H1 (cell line): Measurements from ENCODE around the gene INPP5B. TPM values are rescaled to one million over a fixed set of nuclear protein-coding genes. Genes with fewer than 3 reads are reported as not detected.

Experiments
- EP300 ChIP-seq, 2 experiments: IDR thresholded peaks; 1 replicate in 1 of 2; 2 replicates in 1 of 2; pipeline ENCODE4 v1.6.1; 2011 to 2012; ENCODE audit warnings: low read depth in 2 of 2, low read length in 2 of 2, mild to moderate bottlenecking in 2 of 2, borderline replicate concordance in 1 of 2, inconsistent platforms in 1 of 2, moderate library complexity in 1 of 2
- NANOG ChIP-seq: IDR thresholded peaks from 2 replicates; pipeline ENCODE4 v1.6.1; 2011; ENCODE audit warnings: low read length, low read depth, mild to moderate bottlenecking, inconsistent platforms; ENCODE audit not compliant: insufficient read depth, poor library complexity, severe bottlenecking
- RFX5 ChIP-seq: IDR thresholded peaks from 2 replicates; pipeline ENCODE4 v1.6.1; 2011; ENCODE audit warnings: low read depth, low read length, improper control_type of control experiment, borderline replicate concordance
- USF2 ChIP-seq: IDR thresholded peaks from 2 replicates; pipeline ENCODE4 v1.6.1; 2011; ENCODE audit warnings: low read length, improper control_type of control experiment
- YY1 ChIP-seq: IDR thresholded peaks from 2 replicates; pipeline ENCODE4 v1.6.1; 2011; ENCODE audit warnings: low read depth, mild to moderate bottlenecking, low read length
- polyA plus RNA-seq, 7 experiments: library from polyadenylated mRNA; depleted of rRNA in 3 of 7; stranded (reverse) in 5 of 7; unstranded in 2 of 7; fragments of >200 nt in 5 of 7; fragments of 200-250 nt in 2 of 7; gene quantifications; 1 replicate in 5 of 7; 2 replicates in 1 of 7; 4 replicates in 1 of 7; pipeline versions ENCODE4 v1.2.1 to v1.2.3, GENCODE V29; 2011 to 2013; ENCODE audit warnings: missing spikeins in 2 of 7, mixed read lengths in 2 of 7
- total RNA-seq: library from RNA; stranded (reverse); fragmentation: NEBNext Ultra II Directional; extraction: Animal tissue kit (Norgen Biotek cat#: 25700); gene quantifications from 2 replicates; pipeline ENCODE4 v1.2.1, GENCODE V29; 2021

INPP5B gene
- total and polyA plus RNA-seq, 2 of the 8 experiments (the other 6 are each of a cell fraction or from before 2014, with no cell fraction given) = 14.0 to 23.7 TPM

GRCh38 chr1:37825506-37825905 lies 121.3 kb downstream of the INPP5B start (continued):
- TF ChIP-seq NANOG (no peak), USF2 (no peak), YY1 (no peak), RFX5 (no peak), EP300 (IDR thresholded peaks at IDR 0.05; ENCODE audit: borderline replicate concordance in 1 of 2, low read depth in 2 of 2, low read length in 2 of 2) (no peak)
